HCT116 (cell line): Measurements from ENCODE around the gene SAP30L.

Source experiments
- CTCF ChIP-seq, 3 experiments: fragments of 200-600 bp in 1 of 3; sonication (generic) in 1 of 3; IDR thresholded peaks in 2 of 3; conservative IDR thresholded peaks in 1 of 3; 2 replicates each; pipeline ENCODE4 v1.5.1; 2012 to 2017; ENCODE audit warnings: low read depth in 2 of 3, low read length in 2 of 3, antibody characterized with exemption in 1 of 3, borderline replicate concordance in 1 of 3, control low read depth in 1 of 3, mild to moderate bottlenecking in 1 of 3, mixed read lengths in 1 of 3, mixed run types in 1 of 3, moderate library complexity in 1 of 3; ENCODE audit not compliant: insufficient read depth in 1 of 3
- EZH2 ChIP-seq: fragments of 200-600 bp; sonication (generic); IDR thresholded peaks from 2 replicates; pipeline ENCODE4 v1.6.1; 2017; ENCODE audit warnings: antibody characterized with exemption, mixed run types
- MAX ChIP-seq: IDR thresholded peaks from 2 replicates; pipeline ENCODE4 v1.6.1; 2012
- POLR2A ChIP-seq: IDR thresholded peaks from 2 replicates; pipeline ENCODE4 v1.7.0; 2011; ENCODE audit warnings: borderline replicate concordance; ENCODE audit not compliant: insufficient read depth, insufficient read length; ENCODE audit errors: extremely low read depth
- POLR2AphosphoS5 ChIP-seq: IDR thresholded peaks from 2 replicates; pipeline ENCODE4 v1.6.1; 2011; ENCODE audit warnings: mild to moderate bottlenecking, low read depth, low read length, moderate library complexity
- SP1 ChIP-seq: IDR thresholded peaks from 2 replicates; pipeline ENCODE4 v1.6.1; 2012; ENCODE audit warnings: low read depth

DNA sequence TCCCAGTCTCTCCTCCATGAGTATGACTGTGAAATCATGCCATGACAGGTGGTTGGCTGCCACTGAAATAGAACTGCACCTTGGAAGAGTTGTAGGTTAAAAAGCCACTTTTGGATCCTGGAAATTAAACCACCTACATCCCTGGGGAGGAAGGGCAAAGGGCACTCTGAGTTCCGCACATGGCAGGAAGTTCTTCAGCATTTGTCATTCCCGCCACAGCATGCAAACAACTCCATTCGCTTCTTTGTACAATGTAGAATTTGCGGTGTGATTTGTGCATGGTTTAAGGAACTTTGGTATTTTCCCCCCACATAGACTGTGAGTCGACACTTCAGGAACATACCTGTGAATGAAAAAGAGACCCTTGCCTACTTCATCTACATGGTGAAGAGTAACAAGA lies 9.8 kb downstream of the SAP30L start:
- TF ChIP-seq CTCF (IDR thresholded peaks at IDR 0.05 in 2 of 3, conservative IDR thresholded peaks at IDR 0.05 in 1 of 3; ENCODE audit: borderline replicate concordance in 1 of 3, insufficient read depth in 1 of 3, low read depth in 2 of 3, low read length in 2 of 3) (no peak), POLR2A (no peak), POLR2AphosphoS5 (no peak), MAX (no peak), EZH2 (no peak), SP1 (no peak)
